ENCODE measurements around the gene MPP1.

GRCh38 chrX:154784149-154784995, 20.9 kb downstream of the MPP1 start:
- no peak for TF ChIP-seq EZH2phosphoT487 (IDR thresholded peaks at IDR 0.05; ENCODE audit: borderline replicate concordance, low read depth, low read length)
- no peak for TF ChIP-seq CTCF (conservative IDR thresholded peaks at IDR 0.05; ENCODE audit: low read length)
